Skeletal muscle satellite cell (primary cell): ENCODE results near the gene ST3GAL4.

Source experiments
- H3K27me3 ChIP-seq: 2 replicates; pipeline ENCODE4 v1.7.0; 2013; ENCODE audit warnings: low read length; ENCODE audit not compliant: control insufficient read depth, insufficient read depth
- H3K36me3 ChIP-seq: 2 replicates; pipeline ENCODE4 v1.7.0; 2013; ENCODE audit warnings: mild to moderate bottlenecking, control low read depth, low read length; ENCODE audit not compliant: insufficient read depth
- H3K4me1 ChIP-seq: 2 replicates; pipeline ENCODE4 v1.7.0; 2013; ENCODE audit warnings: low read length; ENCODE audit not compliant: control insufficient read depth, insufficient read depth
- H3K4me2 ChIP-seq: 2 replicates; pipeline ENCODE4 v1.7.0; 2013; ENCODE audit warnings: mild to moderate bottlenecking, low read length
- H3K4me3 ChIP-seq: 2 replicates; pipeline ENCODE4 v1.7.0; 2013; ENCODE audit warnings: low read length
- H3K9ac ChIP-seq: 2 replicates; pipeline ENCODE4 v1.7.0; 2013; ENCODE audit warnings: mild to moderate bottlenecking, low read depth, low read length, moderate library complexity
- H3K9me3 ChIP-seq: replicated peaks from 2 replicates; pipeline ENCODE4 v1.7.0; 2013; ENCODE audit warnings: mild to moderate bottlenecking, control low read depth, low read length

Gene ST3GAL4

DNA sequence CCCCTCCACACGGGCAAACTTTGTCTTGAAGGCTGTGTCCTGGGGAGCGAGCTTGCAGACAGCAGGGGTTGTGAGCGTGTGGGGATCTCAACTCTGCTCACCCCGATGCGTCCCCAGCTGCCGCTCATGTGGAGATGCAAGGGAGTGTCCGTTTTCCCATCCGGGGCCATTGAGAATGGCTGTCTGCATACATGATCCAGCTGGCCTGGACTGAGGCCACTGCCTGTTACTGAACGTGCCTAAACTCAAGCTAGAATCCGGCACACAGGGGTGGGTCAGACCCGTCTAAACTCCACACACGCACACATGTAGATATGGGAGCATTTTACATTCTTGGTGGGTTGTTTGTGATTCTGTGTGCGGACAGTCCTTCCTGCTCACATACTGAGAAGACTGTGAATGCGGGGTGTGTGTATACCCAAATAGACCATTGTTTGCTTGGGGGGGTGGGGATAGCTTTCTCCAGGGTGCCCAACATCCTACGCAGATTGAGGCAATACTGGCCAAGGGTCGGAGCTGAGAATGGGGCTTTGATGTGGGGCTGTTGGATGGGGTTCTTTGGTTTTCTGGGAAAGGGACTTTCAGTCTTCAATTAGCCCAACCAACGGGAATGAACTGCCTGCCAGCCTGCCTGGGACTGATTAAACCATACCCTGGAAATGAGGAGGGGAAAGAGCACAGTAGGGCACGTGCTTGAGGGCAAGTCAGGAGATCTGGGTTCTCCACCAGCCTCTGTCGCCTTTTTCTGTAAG is 60.4 kb downstream of the ST3GAL4 start:
- Histone ChIP-seq H3K36me3 (peaks cover 25% of the 10 kb centered on the region), H3K27me3 (no peaks in the 10 kb centered on the region), H3K9ac (peak overlapping the region; percentile 42), H3K4me2 (peak overlapping the region; percentile 76), H3K9me3 (no peaks in the 10 kb centered on the region), H3K4me3 (no peak overlapping the region), H3K4me1 (peaks cover 22% of the 10 kb centered on the region)

DNA sequence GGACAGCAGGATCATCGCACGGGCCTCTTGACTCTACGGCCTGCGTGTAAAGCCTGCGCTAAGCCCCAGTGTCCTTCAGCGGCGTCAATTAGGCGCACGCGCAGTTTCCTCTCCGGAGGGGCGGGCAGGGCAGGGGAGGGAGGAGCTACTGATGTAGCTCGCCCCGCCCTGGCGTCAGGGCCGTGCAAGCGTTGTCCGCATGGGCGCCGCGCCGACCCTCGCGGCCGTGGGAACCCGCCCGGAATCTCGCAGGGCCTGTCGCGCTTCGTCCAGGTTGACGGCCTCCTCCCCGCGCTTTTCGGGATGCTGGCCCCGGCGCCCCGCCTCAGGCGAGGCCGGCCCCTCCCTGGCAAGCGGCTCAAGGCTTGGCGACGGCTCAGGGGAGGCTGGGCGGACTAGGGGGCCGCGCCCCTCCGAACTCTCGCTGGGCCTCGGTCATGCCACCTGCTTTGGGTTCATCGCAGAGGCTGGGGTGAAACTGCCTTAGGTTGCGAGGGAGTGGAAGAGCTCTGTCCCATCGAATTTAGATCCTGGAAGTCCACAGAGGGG is 61.1 kb downstream of the ST3GAL4 start:
- H3K9ac ChIP-seq: peak overlapping the region; percentile 47
- peak overlapping the region; percentile 61 for H3K4me3 ChIP-seq
- peaks cover 22% of the 10 kb centered on the region for H3K4me1 ChIP-seq

DNA sequence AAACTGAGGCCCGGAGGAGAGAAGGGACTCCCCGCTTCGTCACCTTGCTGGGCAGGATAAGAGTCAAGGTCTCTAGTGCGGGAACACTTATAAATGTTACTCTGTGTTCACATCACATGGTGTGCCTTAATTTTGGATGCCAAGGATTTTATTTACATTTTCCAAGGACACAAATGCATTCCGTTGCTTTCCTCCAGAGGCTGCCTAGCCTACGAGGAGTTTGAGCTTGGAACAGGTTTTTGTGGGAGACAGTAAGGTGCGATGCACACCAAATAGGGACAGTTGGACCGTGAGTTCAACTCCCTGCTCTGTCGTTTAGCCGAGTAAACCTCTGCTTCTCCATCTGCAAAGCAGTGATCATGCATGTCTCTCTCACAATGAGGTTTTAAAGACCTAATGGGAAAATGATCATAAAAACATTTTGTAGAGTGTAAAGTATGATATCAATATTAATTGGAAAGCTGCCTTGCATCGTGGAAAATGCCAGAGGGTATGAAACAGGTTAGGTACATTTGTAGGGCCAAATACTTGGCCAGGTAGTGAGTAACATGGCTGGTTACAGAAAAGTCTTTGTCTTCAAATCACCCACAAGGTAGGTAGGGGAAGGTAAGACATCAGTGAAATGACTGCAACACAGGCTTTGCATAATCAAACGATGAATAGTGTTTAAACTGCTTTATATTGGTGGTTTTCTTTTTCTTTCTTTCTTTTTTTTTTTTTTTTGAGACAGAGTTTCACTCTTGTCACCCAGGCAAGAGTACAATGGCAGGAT is 61.8 kb downstream of the ST3GAL4 start:
- Histone ChIP-seq H3K4me2 (peak overlapping the region; percentile 76), H3K4me3 (peak overlapping the region; percentile 61), H3K27me3 (no peaks in the 10 kb centered on the region), H3K9ac (peak overlapping the region; percentile 47), H3K4me1 (peaks cover 22% of the 10 kb centered on the region), H3K9me3 (no peaks in the 10 kb centered on the region), H3K36me3 (peaks cover 22% of the 10 kb centered on the region)

More for the DNA sequence above, 61.1 kb downstream of the ST3GAL4 start:
- Histone ChIP-seq H3K4me2 (peak overlapping the region; percentile 76), H3K9me3 (no peaks in the 10 kb centered on the region), H3K27me3 (no peaks in the 10 kb centered on the region), H3K36me3 (peaks cover 25% of the 10 kb centered on the region)

DNA sequence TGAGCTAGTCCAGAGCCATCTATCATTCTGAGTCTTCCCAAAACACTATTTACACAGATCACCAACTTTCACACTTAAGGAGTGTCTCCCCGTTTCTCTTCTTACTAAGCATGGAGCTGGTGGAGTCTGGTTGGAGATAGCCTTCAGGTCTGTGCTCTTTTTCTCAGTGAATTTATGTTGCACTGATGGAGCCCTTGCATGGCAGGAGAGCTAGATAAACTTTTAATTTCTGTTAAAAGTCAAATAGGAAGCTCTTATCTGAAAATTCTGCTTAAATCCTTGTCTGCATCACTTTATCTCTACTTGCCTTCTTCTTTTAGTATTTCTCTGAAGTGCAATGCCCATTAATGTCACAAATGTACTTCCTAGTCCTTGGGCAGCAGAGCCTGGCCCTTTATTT is 63.4 kb downstream of the ST3GAL4 start:
- H3K4me3 ChIP-seq: no peak overlapping the region
- peaks cover 22% of the 10 kb centered on the region for H3K4me1 ChIP-seq
- no peaks in the 10 kb centered on the region for H3K9me3 ChIP-seq
- H3K27me3 ChIP-seq: no peaks in the 10 kb centered on the region
- H3K9ac ChIP-seq: no peak overlapping the region
- H3K4me2 ChIP-seq: no peak overlapping the region
- H3K36me3 ChIP-seq: peaks cover 12% of the 10 kb centered on the region

DNA sequence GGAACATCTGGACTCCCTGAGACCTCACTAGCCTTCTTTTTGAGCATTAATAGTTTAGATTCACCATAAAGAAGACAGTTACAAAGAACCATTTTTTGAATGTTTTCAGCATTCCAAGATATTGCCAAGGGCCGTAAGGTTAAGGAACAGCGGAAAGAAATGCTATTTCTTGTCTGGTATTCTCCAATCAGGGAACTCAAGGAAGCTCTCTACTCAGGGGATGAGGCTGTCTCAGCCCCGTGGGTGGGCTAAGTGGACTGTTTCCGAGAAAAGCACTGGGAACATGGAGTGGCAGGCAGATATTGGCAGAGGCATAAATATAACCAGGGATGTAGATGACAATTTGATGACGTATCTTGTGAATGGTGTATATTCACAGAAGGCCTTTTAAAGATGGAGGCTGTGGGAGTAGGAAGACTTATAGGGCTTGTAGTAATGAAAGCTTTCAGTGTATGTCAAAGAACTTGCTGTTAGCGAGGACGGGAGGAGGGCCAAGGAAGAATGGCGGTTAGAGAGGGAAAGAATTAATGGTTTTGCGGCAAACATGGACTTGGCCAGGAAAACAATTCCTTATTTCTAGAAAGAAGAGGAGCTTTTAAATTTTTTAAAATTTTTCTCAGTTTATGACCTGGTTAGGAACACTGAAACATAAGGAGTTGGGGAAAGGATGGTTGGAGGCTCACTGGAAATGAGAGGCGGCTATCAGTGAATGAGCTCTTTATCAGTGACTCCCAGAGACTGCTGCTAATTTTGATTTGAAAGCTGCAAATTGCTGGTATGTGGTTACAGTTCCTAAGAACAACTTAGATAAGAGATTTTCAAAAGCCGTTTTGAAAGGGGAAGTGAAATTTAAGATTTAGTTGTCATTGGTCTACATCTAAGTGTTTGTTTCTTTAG is 64.6 kb downstream of the ST3GAL4 start:
- no peaks in the 10 kb centered on the region for H3K9me3 ChIP-seq
- H3K9ac ChIP-seq: no peak overlapping the region
- no peaks in the 10 kb centered on the region for H3K27me3 ChIP-seq
- peaks cover 14% of the 10 kb centered on the region for H3K4me1 ChIP-seq
- H3K4me2 ChIP-seq: no peak overlapping the region
- no peak overlapping the region for H3K4me3 ChIP-seq
- H3K36me3 ChIP-seq: peaks cover 8% of the 10 kb centered on the region

DNA sequence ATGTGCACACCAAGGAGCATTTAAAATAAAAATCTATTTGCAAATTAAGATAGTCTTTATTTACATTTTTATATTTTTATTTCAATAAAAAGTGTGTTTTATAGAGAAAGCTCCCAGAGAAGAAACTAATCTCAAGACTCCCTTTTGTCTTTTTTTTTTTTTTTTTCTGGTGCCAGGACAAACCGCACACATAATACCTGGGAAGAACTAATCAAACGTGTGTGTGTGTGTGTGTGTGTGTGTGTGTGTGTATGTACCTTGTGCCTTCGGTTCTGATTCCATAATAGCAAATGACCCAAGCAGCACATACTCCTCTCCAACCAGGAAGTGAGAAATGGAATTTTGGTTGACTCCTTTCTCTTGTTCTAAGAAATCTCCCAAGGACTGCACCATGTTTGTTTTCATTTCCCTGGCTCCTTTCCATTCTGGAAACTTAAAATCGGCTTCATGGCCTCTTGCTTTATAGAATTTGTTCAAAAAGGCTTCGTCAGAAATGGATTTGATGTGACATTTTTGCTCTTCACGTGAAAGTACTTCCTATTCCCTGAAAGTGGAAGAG is 65.3 kb downstream of the ST3GAL4 start:
- no peak overlapping the region for H3K4me3 ChIP-seq

DNA sequence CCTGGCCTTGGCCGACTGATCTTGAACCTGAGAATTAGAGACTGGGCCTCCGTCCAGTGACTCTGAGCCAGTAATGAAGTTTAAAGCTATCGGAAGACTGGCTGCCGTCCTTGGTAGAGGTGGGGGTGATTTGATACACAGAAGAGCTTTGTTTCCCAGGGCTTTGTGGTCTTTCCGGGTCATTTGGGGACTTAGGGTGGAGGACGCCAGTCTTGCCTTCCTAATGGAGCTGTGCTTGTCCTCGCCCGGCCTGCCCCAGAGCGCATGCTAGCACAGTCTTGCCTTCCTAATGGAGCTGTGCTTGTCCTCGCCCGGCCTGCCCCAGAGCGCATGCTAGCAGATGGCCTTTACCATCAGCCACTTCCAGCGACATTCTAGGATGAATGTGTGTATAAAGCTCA is 65.8 kb downstream of the ST3GAL4 start:
- Histone ChIP-seq H3K27me3 (no peaks in the 10 kb centered on the region), H3K36me3 (no peaks in the 10 kb centered on the region), H3K4me2 (no peak overlapping the region), H3K9ac (no peak overlapping the region), H3K4me3 (no peak overlapping the region), H3K9me3 (no peaks in the 10 kb centered on the region), H3K4me1 (peaks cover 1% of the 10 kb centered on the region)

More for the DNA sequence above, 65.3 kb downstream of the ST3GAL4 start:
- peaks cover 2% of the 10 kb centered on the region for H3K36me3 ChIP-seq
- H3K4me1 ChIP-seq: peaks cover 6% of the 10 kb centered on the region
- no peaks in the 10 kb centered on the region for H3K27me3 ChIP-seq
- H3K9ac ChIP-seq: no peak overlapping the region
- H3K4me2 ChIP-seq: no peak overlapping the region
- H3K9me3 ChIP-seq: no peaks in the 10 kb centered on the region

DNA sequence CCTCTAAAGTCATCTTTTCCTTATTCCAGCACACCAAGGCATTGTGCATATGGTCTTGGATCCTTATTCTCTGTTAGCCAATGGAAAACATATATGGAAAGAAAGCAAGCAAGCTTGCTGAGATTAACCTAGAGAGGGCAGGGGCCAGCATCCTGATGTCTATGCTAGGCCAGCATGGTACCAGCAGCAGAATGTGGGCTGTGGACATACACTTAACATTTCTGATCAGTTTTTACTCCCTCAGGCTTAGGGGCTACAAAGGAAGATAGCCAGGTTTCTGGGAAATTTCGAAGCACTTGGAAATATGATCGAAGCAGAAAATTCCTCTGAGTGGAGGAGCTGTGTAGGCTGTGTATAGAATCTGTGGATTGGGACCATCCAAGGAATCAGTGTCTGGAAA is 67.0 kb downstream of the ST3GAL4 start:
- Histone ChIP-seq H3K9ac (no peak overlapping the region), H3K27me3 (no peaks in the 10 kb centered on the region), H3K9me3 (no peaks in the 10 kb centered on the region), H3K4me1 (no peaks in the 10 kb centered on the region), H3K4me3 (no peak overlapping the region), H3K4me2 (no peak overlapping the region), H3K36me3 (no peaks in the 10 kb centered on the region)

DNA sequence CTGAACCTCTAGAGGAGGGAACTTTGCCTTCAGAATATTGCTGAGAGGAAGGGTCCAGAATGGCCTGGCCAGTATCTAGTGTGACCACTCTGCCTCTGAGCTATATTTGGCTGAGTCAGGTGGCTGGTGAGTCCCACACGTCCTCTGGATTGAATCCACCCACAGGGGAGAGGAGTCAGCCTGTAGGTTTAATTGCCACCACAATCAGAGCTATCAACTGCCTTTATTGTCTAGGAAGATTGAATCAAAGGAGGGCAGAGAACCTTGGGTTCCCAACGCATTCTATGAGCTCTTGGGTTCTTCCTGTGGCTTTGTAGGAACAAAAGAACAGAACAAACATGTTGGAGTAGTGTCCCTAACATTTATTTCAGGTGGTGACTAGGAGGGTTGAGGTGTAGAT is 67.7 kb downstream of the ST3GAL4 start:
- Histone ChIP-seq H3K4me1 (no peaks in the 10 kb centered on the region), H3K4me2 (no peak overlapping the region), H3K9me3 (no peaks in the 10 kb centered on the region), H3K4me3 (no peak overlapping the region), H3K27me3 (no peaks in the 10 kb centered on the region), H3K9ac (no peak overlapping the region), H3K36me3 (no peaks in the 10 kb centered on the region)

DNA sequence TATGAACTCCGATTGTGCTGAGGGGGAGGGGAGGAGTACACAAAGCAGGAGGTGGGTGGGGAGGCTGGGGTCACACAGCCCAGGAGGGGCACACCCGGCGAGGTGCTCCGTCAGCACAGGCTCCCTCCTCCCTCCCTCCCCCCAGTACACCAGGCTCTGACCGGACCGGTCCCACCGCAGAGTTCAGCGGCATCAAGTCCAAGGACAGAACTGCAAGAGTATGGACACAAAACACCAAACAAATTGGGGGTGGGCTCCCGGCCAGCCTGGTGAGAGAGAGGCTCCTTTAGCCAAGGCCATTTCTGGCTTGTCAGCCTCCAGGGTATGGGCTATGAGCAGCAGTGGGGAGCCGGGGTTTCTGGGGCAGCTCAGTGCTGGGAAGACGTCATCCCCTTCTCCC is 68.3 kb downstream of the ST3GAL4 start:
- H3K4me2 ChIP-seq: no peak overlapping the region
- H3K27me3 ChIP-seq: no peaks in the 10 kb centered on the region
- H3K9me3 ChIP-seq: no peaks in the 10 kb centered on the region
- H3K9ac ChIP-seq: no peak overlapping the region
- H3K36me3 ChIP-seq: no peaks in the 10 kb centered on the region
- H3K4me3 ChIP-seq: no peak overlapping the region
- no peaks in the 10 kb centered on the region for H3K4me1 ChIP-seq
